GM12872 (cell line): ENCODE results near the gene TRIM43.

Source experiments
- CTCF ChIP-seq: IDR thresholded peaks from 3 replicates; pipeline ENCODE4 v1.5.1; 2011; ENCODE audit warnings: low read depth, mild to moderate bottlenecking, low read length, moderate library complexity; ENCODE audit not compliant: insufficient read depth

TRIM43 gene

GRCh38 chr2:95578539-95578938 lies 13.3 kb upstream of the TRIM43 start:
- TF ChIP-seq CTCF: no peak
